ENCODE data around the gene CPTP. TPM values are rescaled to one million over a fixed set of nuclear protein-coding genes. Genes with fewer than 3 reads are reported as not detected.

CPTP gene
- total RNA-seq, 1 experiment from 2014 or later: 14.0 TPM

- DNase-seq: no peak
- Histone ChIP-seq H2BK12ac (ENCODE audit: insufficient read length, low read depth, low read length) (no peak overlapping the region), H2AK5ac (ENCODE audit: insufficient read length, low read length) (no peak overlapping the region), H3K4me2 (ENCODE audit: insufficient read depth, insufficient read length, low read length) (no peak overlapping the region), H2AFZ (ENCODE audit: low read length) (no peak overlapping the region), H2BK120ac (ENCODE audit: low read depth, low read length, poor library complexity, severe bottlenecking) (no peak overlapping the region), H4K91ac (ENCODE audit: insufficient read length, low read depth, low read length) (no peak overlapping the region), H3K18ac (ENCODE audit: insufficient read length, low read depth, low read length) (no peak overlapping the region), H2BK15ac (ENCODE audit: low read depth, low read length) (no peak overlapping the region), H3K79me2 (ENCODE audit: insufficient read depth, low read length) (no peaks in the 10 kb centered on the region), H2BK20ac (ENCODE audit: low read depth, low read length, poor library complexity, severe bottlenecking) (no peak overlapping the region), H3K27me3 (ENCODE audit: insufficient read depth, low read length) (no peaks in the 10 kb centered on the region), H3K14ac (ENCODE audit: insufficient read depth, low read length) (no peak overlapping the region), H2BK5ac (ENCODE audit: insufficient read length, low read length) (no peak overlapping the region), H3T11ph (ENCODE audit: low read length) (no peak overlapping the region), H3K4me1 (ENCODE audit: insufficient read depth, low read length) (no peaks in the 10 kb centered on the region; the same call in 1 of the 2 replicates), H3K9ac (ENCODE audit: extremely low read depth, insufficient read length, low read length) (no peak overlapping the region), H3K4ac (ENCODE audit: low read depth, low read length) (no peak overlapping the region), H3K56ac (ENCODE audit: insufficient read length, low read depth, low read length) (no peak overlapping the region), H3K23me2 (ENCODE audit: insufficient read length, low read depth, low read length, poor library complexity, severe bottlenecking) (no peaks in the 10 kb centered on the region), H3K27ac (ENCODE audit: insufficient read length, low read depth, low read length) (no peak overlapping the region), H4K5ac (ENCODE audit: insufficient read length, low read depth, low read length) (no peak overlapping the region), H3K23ac (ENCODE audit: insufficient read length, low read depth, low read length) (no peak overlapping the region), H4K8ac (replicated peaks; ENCODE audit: insufficient read length, low read depth, low read length) (no peak overlapping the region), H3K79me1 (ENCODE audit: insufficient read depth, low read depth, low read length, poor library complexity, severe bottlenecking) (no peaks in the 10 kb centered on the region), H4K20me1 (ENCODE audit: control insufficient read depth, insufficient read depth, insufficient read length) (no peaks in the 10 kb centered on the region), H3K9me3 (ENCODE audit: control insufficient read depth, low read depth, low read length) (no peaks in the 10 kb centered on the region)
- no peaks in the 10 kb centered on the region for H3K9me3 Mint-ChIP-seq
- TF ChIP-seq CTCF (conservative IDR thresholded peaks at IDR 0.05): no peak
- peaks cover 4 to 10% of the 10 kb centered on the region in 2 experiments; a peak in 2 of 4 replicates for H3K4me1 Mint-ChIP-seq
- no CpG with 5 or more reads among the region's 12 CpGs for WGBS (ENCODE audit: extremely low coverage, insufficient read length, low lambda C conversion rate)
- no peak overlapping the region; a peak in 1 of 5 replicates for H3K4me3 Mint-ChIP-seq
- peak overlapping the region in 1 of 3 experiments; percentile 87; a peak in 1 of 7 replicates for H3K27ac Mint-ChIP-seq
- no peaks in the 10 kb centered on the region for H3K27me3 Mint-ChIP-seq (ENCODE audit: low read depth)
- H3K36me3 Mint-ChIP-seq (ENCODE audit: insufficient read depth in 1 of 3, low read depth in 3 of 3): no peaks in the 10 kb centered on the region; a peak in 1 of 7 replicates
Measured at GRCh38 chr1:1300352-1300739, 24.3 kb upstream of the CPTP start.
